Dendritic cell treated with granulocyte-macrophage colony-stimulating factor and Interleukin-4, amounts not matched to agents 40 ng/mL and 50 ng/mL, for 4 days (primary cell): ENCODE results near the gene CCDC85B.

ENCODE experiments used
- H3K27ac Mint-ChIP-seq: one replicate; pipeline ENCODE4 v1.8.0; 2022; ENCODE audit warnings: mild to moderate bottlenecking, mixed read lengths
- H3K27me3 Mint-ChIP-seq: one replicate; pipeline ENCODE4 v1.8.0; 2022; ENCODE audit warnings: mild to moderate bottlenecking, mixed read lengths
- H3K36me3 Mint-ChIP-seq: one replicate; pipeline ENCODE4 v1.8.0; 2022; ENCODE audit warnings: low read depth, mixed read lengths
- H3K4me1 Mint-ChIP-seq: one replicate; pipeline ENCODE4 v1.8.0; 2022; ENCODE audit warnings: low read depth, mixed read lengths
- H3K4me3 Mint-ChIP-seq: one replicate; pipeline ENCODE4 v1.8.0; 2022; ENCODE audit warnings: mild to moderate bottlenecking, moderate library complexity, mixed read lengths
- H3K9me3 Mint-ChIP-seq: one replicate; pipeline ENCODE4 v1.8.0; 2022; ENCODE audit warnings: mixed read lengths
- intact Hi-C: fragments of 100-400 bp; cut with micrococcal nuclease; formaldehyde crosslinking; loops from one replicate; pipeline ENCODE4 v1.15.0; 2022

The CCDC85B gene

GRCh38 chr11:65861165-65861505 is 29.3 kb upstream of the CCDC85B start:
- Mint-ChIP-seq H3K4me1 (peaks cover 63% of the 10 kb centered on the region), H3K27ac (peak overlapping the region; percentile 96), H3K36me3 (peaks cover 89% of the 10 kb centered on the region), H3K9me3 (no peaks in the 10 kb centered on the region), H3K4me3 (peak overlapping the region; percentile 82), H3K27me3 (no peaks in the 10 kb centered on the region)
- intact Hi-C loops: no loop called here

GRCh38 chr11:65861533-65862183 is 28.8 kb upstream of the CCDC85B start:
- H3K27ac Mint-ChIP-seq: peak overlapping the region; percentile 96
- intact Hi-C loops: no loop called here
- H3K9me3 Mint-ChIP-seq: no peaks in the 10 kb centered on the region
- H3K4me3 Mint-ChIP-seq: peak overlapping the region; percentile 82
- peaks cover 88% of the 10 kb centered on the region for H3K36me3 Mint-ChIP-seq
- peaks cover 61% of the 10 kb centered on the region for H3K4me1 Mint-ChIP-seq
- no peaks in the 10 kb centered on the region for H3K27me3 Mint-ChIP-seq

GRCh38 chr11:65862191-65862735 is 28.2 kb upstream of the CCDC85B start:
- no peak overlapping the region for H3K4me3 Mint-ChIP-seq
- H3K27ac Mint-ChIP-seq: peak overlapping the region; percentile 1
- H3K36me3 Mint-ChIP-seq: peaks cover 88% of the 10 kb centered on the region
- H3K4me1 Mint-ChIP-seq: peaks cover 64% of the 10 kb centered on the region
- intact Hi-C loops: no loop called here
- H3K27me3 Mint-ChIP-seq: no peaks in the 10 kb centered on the region
- H3K9me3 Mint-ChIP-seq: no peaks in the 10 kb centered on the region

GRCh38 chr11:65862941-65863888 is 27.3 kb upstream of the CCDC85B start:
- intact Hi-C loops: no loop called here
- Mint-ChIP-seq H3K27me3 (no peaks in the 10 kb centered on the region), H3K36me3 (peaks cover 92% of the 10 kb centered on the region), H3K9me3 (no peaks in the 10 kb centered on the region), H3K4me1 (peaks cover 71% of the 10 kb centered on the region), H3K27ac (peak overlapping the region; percentile 1), H3K4me3 (no peak overlapping the region)

- Mint-ChIP-seq H3K4me3 (no peak overlapping the region), H3K9me3 (no peaks in the 10 kb centered on the region), H3K36me3 (peaks cover 90% of the 10 kb centered on the region), H3K27me3 (no peaks in the 10 kb centered on the region), H3K27ac (no peak overlapping the region), H3K4me1 (peaks cover 62% of the 10 kb centered on the region)
- intact Hi-C loops: no loop called here
Observed at GRCh38 chr11:65863889-65864705, 26.4 kb upstream of the CCDC85B start.

- intact Hi-C loops: no loop called here
- Mint-ChIP-seq H3K36me3 (peaks cover 86% of the 10 kb centered on the region), H3K9me3 (no peaks in the 10 kb centered on the region), H3K27ac (no peak overlapping the region), H3K27me3 (peaks cover 6% of the 10 kb centered on the region), H3K4me1 (peaks cover 61% of the 10 kb centered on the region), H3K4me3 (no peak overlapping the region)
Observed at GRCh38 chr11:65864706-65865471, 25.6 kb upstream of the CCDC85B start.

GRCh38 chr11:65865550-65866172 is 24.8 kb upstream of the CCDC85B start:
- intact Hi-C loops: no loop called here
- Mint-ChIP-seq H3K27ac (no peak overlapping the region), H3K4me1 (peaks cover 65% of the 10 kb centered on the region), H3K36me3 (peaks cover 79% of the 10 kb centered on the region), H3K4me3 (no peak overlapping the region), H3K9me3 (no peaks in the 10 kb centered on the region), H3K27me3 (peaks cover 12% of the 10 kb centered on the region)

- peaks cover 14% of the 10 kb centered on the region for H3K27me3 Mint-ChIP-seq
Observed at GRCh38 chr11:65866509-65867283, 23.8 kb upstream of the CCDC85B start.

GRCh38 chr11:65867284-65868071 is 23.0 kb upstream of the CCDC85B start:
- H3K27me3 Mint-ChIP-seq: peaks cover 18% of the 10 kb centered on the region

More at GRCh38 chr11:65866509-65867283, 23.8 kb upstream of the CCDC85B start:
- Mint-ChIP-seq H3K9me3 (no peaks in the 10 kb centered on the region), H3K36me3 (peaks cover 68% of the 10 kb centered on the region), H3K4me1 (peaks cover 66% of the 10 kb centered on the region), H3K27ac (no peak overlapping the region), H3K4me3 (no peak overlapping the region)
- intact Hi-C loops: no loop called here

GRCh38 chr11:65868076-65868667 is 22.3 kb upstream of the CCDC85B start:
- Mint-ChIP-seq H3K27me3 (peaks cover 22% of the 10 kb centered on the region), H3K4me3 (no peak overlapping the region), H3K9me3 (no peaks in the 10 kb centered on the region), H3K4me1 (peaks cover 63% of the 10 kb centered on the region), H3K27ac (no peak overlapping the region), H3K36me3 (peaks cover 58% of the 10 kb centered on the region)
- intact Hi-C loops: no loop called here

More at GRCh38 chr11:65867284-65868071, 23.0 kb upstream of the CCDC85B start:
- Mint-ChIP-seq H3K36me3 (peaks cover 61% of the 10 kb centered on the region), H3K4me3 (no peak overlapping the region), H3K9me3 (no peaks in the 10 kb centered on the region), H3K27ac (no peak overlapping the region), H3K4me1 (peaks cover 65% of the 10 kb centered on the region)
- intact Hi-C loops: no loop called here

GRCh38 chr11:65868907-65869306 is 21.6 kb upstream of the CCDC85B start:
- Mint-ChIP-seq H3K36me3 (peaks cover 55% of the 10 kb centered on the region), H3K4me1 (peaks cover 63% of the 10 kb centered on the region), H3K27me3 (peaks cover 25% of the 10 kb centered on the region), H3K4me3 (no peak overlapping the region), H3K9me3 (no peaks in the 10 kb centered on the region), H3K27ac (no peak overlapping the region)
- intact Hi-C loops: no loop called here
